Measurements from ENCODE around the gene PRKG1.

The PRKG1 gene

GRCh38 chr10:51861051-51861450 is 786.8 kb downstream of the PRKG1 start:
- FAIRE-seq, result no peak

- no peak for FAIRE-seq
These were observed 787.4 kb downstream of the PRKG1 start for GRCh38 chr10:51861731-51862130.

GRCh38 chr10:51862149-51862548 is 787.9 kb downstream of the PRKG1 start:
- no peak for FAIRE-seq

GRCh38 chr10:51867956-51868355 is 793.7 kb downstream of the PRKG1 start:
- FAIRE-seq, result no peak

- FAIRE-seq, result no peak
These were observed 799.8 kb downstream of the PRKG1 start for GRCh38 chr10:51874131-51874530.

- peak; percentile 39 for FAIRE-seq
These were observed 801.3 kb downstream of the PRKG1 start for GRCh38 chr10:51875610-51876009.

GRCh38 chr10:51876503-51876902 is 802.2 kb downstream of the PRKG1 start:
- no peak for FAIRE-seq

- no peak for FAIRE-seq
These were observed 802.7 kb downstream of the PRKG1 start for GRCh38 chr10:51876979-51877378.

GRCh38 chr10:51877636-51878035 is 803.3 kb downstream of the PRKG1 start:
- no peak for FAIRE-seq

- FAIRE-seq, result no peak
These were observed 804.4 kb downstream of the PRKG1 start for GRCh38 chr10:51878695-51879094.

GRCh38 chr10:51879238-51879637 is 805.0 kb downstream of the PRKG1 start:
- FAIRE-seq, result no peak

GRCh38 chr10:51881213-51881612 is 806.9 kb downstream of the PRKG1 start:
- no peak for FAIRE-seq

- FAIRE-seq, result no peak
These were observed 812.3 kb downstream of the PRKG1 start for GRCh38 chr10:51886438-51887068.

- FAIRE-seq, result no peak
These were observed 814.0 kb downstream of the PRKG1 start for GRCh38 chr10:51888263-51888662.

- no peak for FAIRE-seq
These were observed 818.0 kb downstream of the PRKG1 start for GRCh38 chr10:51892313-51892712.

- no peak for FAIRE-seq
These were observed 818.8 kb downstream of the PRKG1 start for GRCh38 chr10:51892965-51893658.

- FAIRE-seq, result no peak
These were observed 820.7 kb downstream of the PRKG1 start for GRCh38 chr10:51894771-51895578.

GRCh38 chr10:51896849-51897248 is 822.6 kb downstream of the PRKG1 start:
- no peak for FAIRE-seq

- no peak for FAIRE-seq
These were observed 823.3 kb downstream of the PRKG1 start for GRCh38 chr10:51897560-51897959.

GRCh38 chr10:51900180-51900579 is 825.9 kb downstream of the PRKG1 start:
- no peak for FAIRE-seq

GRCh38 chr10:51903675-51904074 is 829.4 kb downstream of the PRKG1 start:
- no peak for FAIRE-seq

- no peak for FAIRE-seq
These were observed 830.7 kb downstream of the PRKG1 start for GRCh38 chr10:51905032-51905431.

- FAIRE-seq, result no peak
These were observed 833.1 kb downstream of the PRKG1 start for GRCh38 chr10:51907361-51907760.

- FAIRE-seq, result no peak
These were observed 835.9 kb downstream of the PRKG1 start for GRCh38 chr10:51910189-51910588.
